Endothelial cell of umbilical vein (primary cell): Measurements from ENCODE around the gene PTDSS2. TPM values are rescaled to one million over a fixed set of nuclear protein-coding genes. Genes with fewer than 3 reads are reported as not detected.

ENCODE experiments used
- BruUV-seq: library from RNA; stranded (reverse); fragments of 400-500 nt; replicated peaks from 2 replicates; lab custom pipeline; 2021; lab: Mats Ljungman, UMichigan
- CTCF ChIA-PET: fragments of 300-600, 350-600 bp; sonication (Branson Sonifier 250); formaldehyde crosslinking; loops from one replicate; lab custom pipeline; 2021; ENCODE audit warnings: antibody characterized with exemption, inconsistent platforms; lab: Charles Lee
- POLR2A ChIA-PET: fragments of 300-600, 350-600 bp; sonication (Branson Sonifier 250); formaldehyde crosslinking; loops from one replicate; lab custom pipeline; 2021; ENCODE audit warnings: antibody characterized with exemption, inconsistent platforms; lab: Charles Lee
- DNase-seq: peaks from one replicate; pipeline ENCODE4 v3.0.0-alpha.2; 2011; ENCODE audit warnings: low read depth, low spot score
- FAIRE-seq: peaks from 2 replicates; lab custom pipeline; 2011; peaks lifted over from hg19 to GRCh38; lab: Jason Lieb, UNC
- H2AFZ ChIP-seq: 2 replicates; pipeline ENCODE4 v1.6.0; 2012; ENCODE audit warnings: low read depth, low read length, control low read depth, inconsistent platforms
- H3K27ac ChIP-seq: 2 replicates; pipeline ENCODE4 v1.5.1; 2011; ENCODE audit warnings: low read depth, mild to moderate bottlenecking, control low read depth, low read length, moderate library complexity; ENCODE audit not compliant: insufficient read depth
- H3K27me3 ChIP-seq, 2 experiments: 2 replicates each; pipeline versions ENCODE4 v1.6.0 to v1.6.1; 2011; ENCODE audit warnings: low read length in 2 of 2, mixed read lengths in 1 of 2; ENCODE audit not compliant: control insufficient read depth in 2 of 2, insufficient read depth in 2 of 2
- H3K36me3 ChIP-seq, 2 experiments: 2 replicates in 1 of 2; 3 replicates in 1 of 2; pipeline ENCODE4 v1.5.1; 2011; ENCODE audit warnings: low read length in 2 of 2, mild to moderate bottlenecking in 1 of 2, moderate library complexity in 1 of 2; ENCODE audit not compliant: control insufficient read depth in 2 of 2, insufficient read depth in 2 of 2; ENCODE audit errors: extremely low read depth in 1 of 2
- H3K4me1 ChIP-seq: 3 replicates; pipeline ENCODE4 v1.5.1; 2011; ENCODE audit warnings: mild to moderate bottlenecking, low read length; ENCODE audit not compliant: control insufficient read depth, insufficient read depth; ENCODE audit errors: extremely low read depth
- H3K4me2 ChIP-seq: 2 replicates; pipeline ENCODE4 v1.6.1; 2011; ENCODE audit warnings: low read length, control low read depth, mixed read lengths; ENCODE audit not compliant: insufficient read depth
- H3K4me3 ChIP-seq, 3 experiments: fragments of 200-600 bp in 1 of 3; sonication (generic), shearing (Covaris generic) in 1 of 3; replicated peaks in 1 of 3; 2 replicates each; pipeline ENCODE4 v1.5.1; 2011 to 2016; ENCODE audit warnings: control low read depth in 3 of 3, low read length in 3 of 3, mild to moderate bottlenecking in 2 of 3, inconsistent platforms in 1 of 3, low read depth in 1 of 3, moderate library complexity in 1 of 3; ENCODE audit not compliant: insufficient read depth in 1 of 3
- H3K79me2 ChIP-seq: 2 replicates; pipeline ENCODE4 v1.6.0; 2012; ENCODE audit warnings: low read length, inconsistent platforms; ENCODE audit not compliant: control insufficient read depth, insufficient read depth
- H3K9ac ChIP-seq: replicated peaks from 2 replicates; pipeline ENCODE3; 2011; ENCODE audit warnings: low read length, control low read depth; ENCODE audit not compliant: insufficient read depth; ENCODE audit errors: extremely low read depth
- H3K9me1 ChIP-seq: replicated peaks from 3 replicates; pipeline ENCODE4 v1.6.0; 2011; ENCODE audit warnings: mild to moderate bottlenecking, low read length; ENCODE audit not compliant: control insufficient read depth, insufficient read depth; ENCODE audit errors: extremely low read depth
- H3K9me3 ChIP-seq: replicated peaks from 2 replicates; pipeline ENCODE4 v1.5.1; 2012; ENCODE audit warnings: low read length, inconsistent platforms; ENCODE audit not compliant: control insufficient read depth, insufficient read depth
- H4K20me1 ChIP-seq: replicated peaks from 2 replicates; pipeline ENCODE3; 2011; ENCODE audit warnings: mild to moderate bottlenecking, low read length; ENCODE audit not compliant: control insufficient read depth, insufficient read depth; ENCODE audit errors: extremely low read depth
- CTCF ChIP-seq, 2 donors: IDR thresholded peaks; 1 replicate in 1 of 2; 2 replicates in 1 of 2; pipeline ENCODE4 v1.5.1; 2011; ENCODE audit warnings: low read length in 2 of 2, mild to moderate bottlenecking in 2 of 2, moderate library complexity in 2 of 2, control low read depth in 1 of 2, inconsistent platforms in 1 of 2, low read depth in 1 of 2; ENCODE audit not compliant: insufficient read depth in 1 of 2; ENCODE audit errors: extremely low read depth in 1 of 2
- EZH2 ChIP-seq: IDR thresholded peaks from 2 replicates; pipeline ENCODE4 v1.6.1; 2012; ENCODE audit warnings: borderline replicate concordance, low read depth, mild to moderate bottlenecking, moderate library complexity, low read length, inconsistent platforms; ENCODE audit not compliant: severe bottlenecking
- FOS ChIP-seq: IDR thresholded peaks from 2 replicates; pipeline ENCODE4 v1.6.1; 2011; ENCODE audit warnings: mild to moderate bottlenecking, low read length, moderate library complexity, borderline replicate concordance; ENCODE audit not compliant: insufficient read depth
- GATA2 ChIP-seq: IDR thresholded peaks from 2 replicates; pipeline ENCODE4 v1.7.0; 2011; ENCODE audit warnings: low read depth, mild to moderate bottlenecking, moderate library complexity, mixed read lengths, low read length; ENCODE audit not compliant: insufficient read length, insufficient read depth
- MAX ChIP-seq: IDR thresholded peaks from 2 replicates; pipeline ENCODE4 v1.6.1; 2011; ENCODE audit not compliant: insufficient read depth, insufficient read length
- POLR2A ChIP-seq: IDR thresholded peaks from 2 replicates; pipeline ENCODE4 v1.6.1; 2012; ENCODE audit warnings: low read depth, mild to moderate bottlenecking, control low read depth, low read length
- POLR2AphosphoS5 ChIP-seq: IDR thresholded peaks from 2 replicates; pipeline ENCODE4 v1.6.1; 2012; ENCODE audit warnings: low read depth, mild to moderate bottlenecking, control low read depth, low read length, moderate library complexity; ENCODE audit not compliant: insufficient read depth
- dilution Hi-C: fragments of 300-500 bp; cut with MboI; formaldehyde crosslinking; loops from one replicate; pipeline ENCODE4 v1.15.0; 2019; ENCODE audit warnings: low sequenced_read_pairs; ENCODE audit not compliant: extremely low pct_ligation_motif_present
- intact Hi-C: fragments of 100-400 bp; cut with micrococcal nuclease; formaldehyde crosslinking; loops from one replicate; pipeline ENCODE4 v1.10.0; 2022
- polyA plus RNA-seq, 4 experiments: library from polyadenylated mRNA; depleted of rRNA in 3 of 4; stranded (reverse) in 3 of 4; unstranded in 1 of 4; fragments of >200 nt; gene quantifications; 2 replicates each; pipeline versions ENCODE4 v1.2.1 to v1.2.3, GENCODE V29; 2011 to 2012; ENCODE audit warnings: missing spikeins in 1 of 4
- total RNA-seq: library from RNA; stranded (reverse); gene quantifications from 2 replicates; pipeline ENCODE4 v1.2.3, GENCODE V29; 2021

PTDSS2 gene
- total and polyA plus RNA-seq, 2 donors (not counting 3 experiments of a cell fraction or from before 2014, with no cell fraction given), result 41.4 to 46.8 TPM

- TF ChIP-seq CTCF (IDR thresholded peaks at IDR 0.05; ENCODE audit: extremely low read depth in 1 of 2, insufficient read depth in 1 of 2, low read depth in 1 of 2, low read length in 2 of 2) (no peak), GATA2 (no peak), FOS (no peak), EZH2 (no peak), MAX (no peak), POLR2A (no peak), POLR2AphosphoS5 (no peak)
- no peaks in the 10 kb centered on the region for H3K4me1 ChIP-seq
- intact Hi-C loops (no loop called here), dilution Hi-C loops (no loop called here)
- H3K9me1 ChIP-seq, result no peaks in the 10 kb centered on the region
- no peaks in the 10 kb centered on the region for H3K27me3 ChIP-seq
- no peaks in the 10 kb centered on the region for H3K9me3 ChIP-seq
- FAIRE-seq, result no peak
- no peak overlapping the region for H2AFZ ChIP-seq
- no peaks in the 10 kb centered on the region for H4K20me1 ChIP-seq
- peaks cover 18% of the 10 kb centered on the region for H3K79me2 ChIP-seq
- no peak overlapping the region for H3K4me2 ChIP-seq
- ChIA-PET POLR2A (no interaction called here), CTCF (no interaction called here)
- no peak overlapping the region for H3K4me3 ChIP-seq
- BruUV-seq, result no TSS peak
- no peak overlapping the region for H3K9ac ChIP-seq
- H3K36me3 ChIP-seq, result peaks cover 0 to 16% of the 10 kb centered on the region in 2 experiments
- no peak for DNase-seq
- no peak overlapping the region for H3K27ac ChIP-seq
These were observed 10.5 kb downstream of the PTDSS2 start for GRCh38 chr11:460331-461199.
